H9 (cell line): ENCODE measurements around the gene LCNL1. TPM values are rescaled to one million over a fixed set of nuclear protein-coding genes. Genes with fewer than 3 reads are reported as not detected.

Experiments
- DNase-seq: peaks from one replicate; pipeline ENCODE4 v3.0.0-alpha.2; 2017
- H2AFZ ChIP-seq: one replicate; pipeline ENCODE4 v1.6.1; 2013; ENCODE audit warnings: mild to moderate bottlenecking, low read length, control low read depth, moderate library complexity
- H2AK5ac ChIP-seq: 2 replicates; pipeline ENCODE4 v1.6.1; 2013; ENCODE audit warnings: low read length, control low read depth, mixed read lengths; ENCODE audit not compliant: insufficient read length
- H2BK120ac ChIP-seq: one replicate; pipeline ENCODE4 v1.6.1; 2013; ENCODE audit warnings: low read depth, mild to moderate bottlenecking, low read length, control low read depth, inconsistent platforms; ENCODE audit not compliant: poor library complexity, severe bottlenecking
- H2BK12ac ChIP-seq: 2 replicates; pipeline ENCODE4 v1.6.1; 2013; ENCODE audit warnings: low read length, control low read depth, mixed read lengths, low read depth; ENCODE audit not compliant: insufficient read length
- H2BK15ac ChIP-seq: 2 replicates; pipeline ENCODE4 v1.6.1; 2013; ENCODE audit warnings: low read depth, low read length, control low read depth
- H2BK20ac ChIP-seq: one replicate; pipeline ENCODE4 v1.6.1; 2013; ENCODE audit warnings: low read depth, mild to moderate bottlenecking, low read length, control low read depth, inconsistent platforms; ENCODE audit not compliant: poor library complexity, severe bottlenecking
- H2BK5ac ChIP-seq: 2 replicates; pipeline ENCODE4 v1.6.1; 2013; ENCODE audit warnings: low read length, control low read depth, mixed read lengths; ENCODE audit not compliant: insufficient read length
- H3K14ac ChIP-seq: 2 replicates; pipeline ENCODE4 v1.6.1; 2013; ENCODE audit warnings: low read length, control low read depth; ENCODE audit not compliant: insufficient read depth
- H3K18ac ChIP-seq: 2 replicates; pipeline ENCODE4 v1.6.1; 2013; ENCODE audit warnings: low read depth, mild to moderate bottlenecking, mixed read lengths, low read length, control low read depth; ENCODE audit not compliant: insufficient read length
- H3K23ac ChIP-seq: 2 replicates; pipeline ENCODE4 v1.6.1; 2013; ENCODE audit warnings: low read length, control low read depth, mixed read lengths, low read depth; ENCODE audit not compliant: insufficient read length
- H3K23me2 ChIP-seq: 2 replicates; pipeline ENCODE4 v1.6.1; 2013; ENCODE audit warnings: low read depth, mild to moderate bottlenecking, mixed read lengths, low read length, control low read depth; ENCODE audit not compliant: insufficient read length, poor library complexity, severe bottlenecking
- H3K27ac ChIP-seq: 2 replicates; pipeline ENCODE4 v1.5.1; 2013; ENCODE audit warnings: low read length, control low read depth, mixed read lengths, low read depth; ENCODE audit not compliant: insufficient read length
- H3K27me3 ChIP-seq: 2 replicates; pipeline ENCODE4 v1.6.1; 2013; ENCODE audit warnings: low read length, control low read depth, inconsistent platforms; ENCODE audit not compliant: insufficient read depth
- H3K4ac ChIP-seq: 2 replicates; pipeline ENCODE4 v1.6.1; 2013; ENCODE audit warnings: low read depth, mild to moderate bottlenecking, control low read depth, inconsistent platforms, low read length, moderate library complexity
- H3K4me1 ChIP-seq: 2 replicates; pipeline ENCODE4 v1.6.1; 2013; ENCODE audit warnings: low read length, control low read depth, inconsistent platforms; ENCODE audit not compliant: insufficient read depth
- H3K4me2 ChIP-seq: 2 replicates; pipeline ENCODE4 v1.6.1; 2013; ENCODE audit warnings: low read length, control low read depth, mixed read lengths; ENCODE audit not compliant: insufficient read length, insufficient read depth
- H3K56ac ChIP-seq: 2 replicates; pipeline ENCODE4 v1.6.1; 2013; ENCODE audit warnings: low read depth, mild to moderate bottlenecking, mixed read lengths, low read length, control low read depth; ENCODE audit not compliant: insufficient read length
- H3K79me1 ChIP-seq: 2 replicates; pipeline ENCODE4 v1.6.1; 2013; ENCODE audit warnings: low read depth, mild to moderate bottlenecking, moderate library complexity, low read length, control low read depth, inconsistent platforms; ENCODE audit not compliant: insufficient read depth, poor library complexity, severe bottlenecking
- H3K79me2 ChIP-seq: 2 replicates; pipeline ENCODE4 v1.6.1; 2013; ENCODE audit warnings: low read length, control low read depth, inconsistent platforms; ENCODE audit not compliant: insufficient read depth
- H3K9ac ChIP-seq: 2 replicates; pipeline ENCODE4 v1.6.1; 2013; ENCODE audit warnings: low read length, control low read depth, mixed read lengths; ENCODE audit not compliant: insufficient read length; ENCODE audit errors: extremely low read depth
- H3K9me3 ChIP-seq: one replicate; pipeline ENCODE4 v1.6.1; 2013; ENCODE audit warnings: low read depth, low read length, inconsistent platforms; ENCODE audit not compliant: control insufficient read depth
- H3T11ph ChIP-seq: one replicate; pipeline ENCODE4 v1.6.1; 2013; ENCODE audit warnings: mild to moderate bottlenecking, low read length, control low read depth, inconsistent platforms
- H4K20me1 ChIP-seq: one replicate; pipeline ENCODE4 v1.6.1; 2013; ENCODE audit not compliant: control insufficient read depth, insufficient read length, insufficient read depth
- H4K5ac ChIP-seq: 2 replicates; pipeline ENCODE4 v1.6.1; 2013; ENCODE audit warnings: low read depth, mild to moderate bottlenecking, mixed read lengths, low read length, control low read depth; ENCODE audit not compliant: insufficient read length
- H4K8ac ChIP-seq: replicated peaks from 2 replicates; pipeline ENCODE4 v1.6.1; 2013; ENCODE audit warnings: low read length, control low read depth, mixed read lengths, low read depth; ENCODE audit not compliant: insufficient read length
- H4K91ac ChIP-seq: 2 replicates; pipeline ENCODE4 v1.6.1; 2013; ENCODE audit warnings: low read depth, mild to moderate bottlenecking, moderate library complexity, mixed read lengths, low read length, control low read depth; ENCODE audit not compliant: insufficient read length
- H3K27ac Mint-ChIP-seq, 3 experiments: 2 replicates in 2 of 3; 3 replicates in 1 of 3; pipeline ENCODE4 v1.8.0; 2020 to 2021; ENCODE audit warnings: mixed read lengths in 3 of 3, mild to moderate bottlenecking in 1 of 3, moderate library complexity in 1 of 3
- H3K27me3 Mint-ChIP-seq: 2 replicates; pipeline ENCODE4 v1.8.0; 2021; ENCODE audit warnings: low read depth, mild to moderate bottlenecking, moderate library complexity, mixed read lengths
- H3K36me3 Mint-ChIP-seq, 3 experiments: 2 replicates in 2 of 3; 3 replicates in 1 of 3; pipeline ENCODE4 v1.8.0; 2020 to 2021; ENCODE audit warnings: low read depth in 3 of 3, mixed read lengths in 3 of 3; ENCODE audit not compliant: insufficient read depth in 1 of 3
- H3K4me1 Mint-ChIP-seq, 2 experiments: 2 replicates each; pipeline ENCODE4 v1.8.0; 2020; ENCODE audit warnings: mixed read lengths in 2 of 2
- H3K4me3 Mint-ChIP-seq, 2 experiments: 2 replicates in 1 of 2; 3 replicates in 1 of 2; pipeline ENCODE4 v1.8.0; 2020 to 2021; ENCODE audit warnings: mild to moderate bottlenecking in 2 of 2, mixed read lengths in 2 of 2, moderate library complexity in 1 of 2
- H3K9me3 Mint-ChIP-seq, 2 experiments: 2 replicates in 1 of 2; 3 replicates in 1 of 2; pipeline ENCODE4 v1.8.0; 2020; ENCODE audit warnings: mild to moderate bottlenecking in 2 of 2, mixed read lengths in 2 of 2, moderate library complexity in 1 of 2
- WGBS: extraction: QIAGEN DNeasy Blood & Tissue Kit; methylation state at CpG from one replicate; pipeline ENCODE4 v1.1.7; 2013; ENCODE audit warnings: missing lambda C conversion rate, low lambda C conversion rate, mixed read lengths; ENCODE audit not compliant: insufficient read length; ENCODE audit errors: extremely low coverage; 5-methylcytosine and 5-hydroxymethylcytosine counted together
- total RNA-seq: library from RNA; stranded (reverse); gene quantifications from 2 replicates; pipeline ENCODE4 v1.2.1, GENCODE V29; 2021
- TF ChIP-seq, protein P1 (sequence below): fragments of 200-600 bp; sonication (generic); conservative IDR thresholded peaks from 3 replicates; pipeline ENCODE4 v1.8.0; 2021; ENCODE audit warnings: antibody characterized with exemption, mild to moderate bottlenecking

The LCNL1 gene
- total RNA-seq, 1 experiment from 2014 or later = 0.20 TPM

- WGBS = no CpG with 5 or more reads among the region's 4 CpGs
- H3K4me2 ChIP-seq = no peak overlapping the region
- H2BK120ac ChIP-seq = no peak overlapping the region
- H4K8ac ChIP-seq = no peak overlapping the region
- no peak overlapping the region for H4K5ac ChIP-seq
- H2AFZ ChIP-seq = no peak overlapping the region
- no peak overlapping the region for H3K18ac ChIP-seq
- TF ChIP-seq, protein P1, sequence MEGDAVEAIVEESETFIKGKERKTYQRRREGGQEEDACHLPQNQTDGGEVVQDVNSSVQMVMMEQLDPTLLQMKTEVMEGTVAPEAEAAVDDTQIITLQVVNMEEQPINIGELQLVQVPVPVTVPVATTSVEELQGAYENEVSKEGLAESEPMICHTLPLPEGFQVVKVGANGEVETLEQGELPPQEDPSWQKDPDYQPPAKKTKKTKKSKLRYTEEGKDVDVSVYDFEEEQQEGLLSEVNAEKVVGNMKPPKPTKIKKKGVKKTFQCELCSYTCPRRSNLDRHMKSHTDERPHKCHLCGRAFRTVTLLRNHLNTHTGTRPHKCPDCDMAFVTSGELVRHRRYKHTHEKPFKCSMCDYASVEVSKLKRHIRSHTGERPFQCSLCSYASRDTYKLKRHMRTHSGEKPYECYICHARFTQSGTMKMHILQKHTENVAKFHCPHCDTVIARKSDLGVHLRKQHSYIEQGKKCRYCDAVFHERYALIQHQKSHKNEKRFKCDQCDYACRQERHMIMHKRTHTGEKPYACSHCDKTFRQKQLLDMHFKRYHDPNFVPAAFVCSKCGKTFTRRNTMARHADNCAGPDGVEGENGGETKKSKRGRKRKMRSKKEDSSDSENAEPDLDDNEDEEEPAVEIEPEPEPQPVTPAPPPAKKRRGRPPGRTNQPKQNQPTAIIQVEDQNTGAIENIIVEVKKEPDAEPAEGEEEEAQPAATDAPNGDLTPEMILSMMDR = no peak
- H3K4ac ChIP-seq = no peak overlapping the region
- no peaks in the 10 kb centered on the region for H3K36me3 Mint-ChIP-seq
- H3K27ac Mint-ChIP-seq = no peak overlapping the region
- H3K27ac ChIP-seq = no peak overlapping the region
- no peak overlapping the region for H3K23ac ChIP-seq
- peaks cover 2% of the 10 kb centered on the region for H4K20me1 ChIP-seq
- H3K4me3 Mint-ChIP-seq = peak overlapping the region in 1 of 2 experiments; percentile 66; a peak in 1 of 5 replicates
- no peak overlapping the region for H3K14ac ChIP-seq
- H2BK12ac ChIP-seq = no peak overlapping the region
- no peaks in the 10 kb centered on the region for H3K9me3 ChIP-seq
- no peak overlapping the region for H2BK15ac ChIP-seq
- H3K23me2 ChIP-seq = peaks cover 9% of the 10 kb centered on the region
- no peak overlapping the region for H2AK5ac ChIP-seq
- no peak for DNase-seq
- H3T11ph ChIP-seq = no peak overlapping the region
- no peaks in the 10 kb centered on the region for H3K4me1 ChIP-seq
- H2BK20ac ChIP-seq = no peak overlapping the region
- H3K56ac ChIP-seq = no peak overlapping the region
- no peak overlapping the region for H4K91ac ChIP-seq
- no peaks in the 10 kb centered on the region for H3K27me3 ChIP-seq
- no peak overlapping the region for H2BK5ac ChIP-seq
- no peaks in the 10 kb centered on the region for H3K79me2 ChIP-seq
- no peaks in the 10 kb centered on the region for H3K79me1 ChIP-seq
- H3K27me3 Mint-ChIP-seq = peaks cover 23% of the 10 kb centered on the region
- H3K9ac ChIP-seq = no peak overlapping the region
- no peaks in the 10 kb centered on the region for H3K9me3 Mint-ChIP-seq
- H3K4me1 Mint-ChIP-seq = peaks cover 2 to 17% of the 10 kb centered on the region in 2 experiments; a peak in 3 of 4 replicates
Measured at GRCh38 chr9:137026828-137027227, 44.0 kb downstream of the LCNL1 start.
